HG03097 (cell line): ENCODE measurements around the gene CSNK1E.
"Not testable (repeated sequence)": the region's sequence is repeated elsewhere in the genome, so short reads cannot be mapped to it uniquely, and the experiment has no call there.

ENCODE experiments used
- ATAC-seq: cut with Tn5 transposase; IDR thresholded peaks from one replicate; pipeline ENCODE4 v1.9.1; 2021; ENCODE audit not compliant: unreplicated experiment, low FRiP score

The CSNK1E gene

GRCh38 chr22:38317122-38317994 is at the start of gene CSNK1E:
Gene CSNK1E (minus strand): TSS chr22:38317433. CDS start chr22:38314157, 3,276 bp downstream.
- ATAC-seq: no peak

- ATAC-seq: not testable (repeated sequence)
Measured at GRCh38 chr22:38365829-38366228, 48.6 kb upstream of the CSNK1E start.

- ATAC-seq: not testable (repeated sequence)
Measured at GRCh38 chr22:38365174-38365573, 47.9 kb upstream of the CSNK1E start.

- ATAC-seq: not testable (repeated sequence)
Measured at GRCh38 chr22:38360560-38360959, 43.3 kb upstream of the CSNK1E start.

- not testable (repeated sequence) for ATAC-seq
Measured at GRCh38 chr22:38359817-38360216, 42.6 kb upstream of the CSNK1E start.

GRCh38 chr22:38357971-38358370 is 40.7 kb upstream of the CSNK1E start:
- ATAC-seq: not testable (repeated sequence)

GRCh38 chr22:38355275-38355674 is 38.0 kb upstream of the CSNK1E start:
- no peak for ATAC-seq

GRCh38 chr22:38353701-38354100 is 36.5 kb upstream of the CSNK1E start:
- ATAC-seq: no peak

GRCh38 chr22:38353142-38353629 is 36.0 kb upstream of the CSNK1E start:
- no peak for ATAC-seq

GRCh38 chr22:38352436-38352835 is 35.2 kb upstream of the CSNK1E start:
- no peak for ATAC-seq

- no peak for ATAC-seq
Measured at GRCh38 chr22:38350444-38351359, 33.5 kb upstream of the CSNK1E start.

- no peak for ATAC-seq
Measured at GRCh38 chr22:38348751-38349496, 31.7 kb upstream of the CSNK1E start.

GRCh38 chr22:38347944-38348750 is 30.9 kb upstream of the CSNK1E start:
- ATAC-seq: no peak

- no peak for ATAC-seq
Measured at GRCh38 chr22:38347181-38347943, 30.1 kb upstream of the CSNK1E start.

- ATAC-seq: no peak
Measured at GRCh38 chr22:38346506-38346905, 29.3 kb upstream of the CSNK1E start.

- no peak for ATAC-seq
Measured at GRCh38 chr22:38345782-38346181, 28.5 kb upstream of the CSNK1E start.

GRCh38 chr22:38339893-38340292 is 22.7 kb upstream of the CSNK1E start:
- ATAC-seq: not testable (repeated sequence)

GRCh38 chr22:38338772-38339379 is 21.6 kb upstream of the CSNK1E start:
- no peak for ATAC-seq
